ENCODE results near the gene KLK1. TPM values are rescaled to one million over a fixed set of nuclear protein-coding genes. Genes with fewer than 3 reads are reported as not detected.

Gene KLK1
- total and polyA plus RNA-seq, 2 of the 13 experiments (the other 11 are each of a cell fraction or from before 2014, with no cell fraction given) = not detected

DNA sequence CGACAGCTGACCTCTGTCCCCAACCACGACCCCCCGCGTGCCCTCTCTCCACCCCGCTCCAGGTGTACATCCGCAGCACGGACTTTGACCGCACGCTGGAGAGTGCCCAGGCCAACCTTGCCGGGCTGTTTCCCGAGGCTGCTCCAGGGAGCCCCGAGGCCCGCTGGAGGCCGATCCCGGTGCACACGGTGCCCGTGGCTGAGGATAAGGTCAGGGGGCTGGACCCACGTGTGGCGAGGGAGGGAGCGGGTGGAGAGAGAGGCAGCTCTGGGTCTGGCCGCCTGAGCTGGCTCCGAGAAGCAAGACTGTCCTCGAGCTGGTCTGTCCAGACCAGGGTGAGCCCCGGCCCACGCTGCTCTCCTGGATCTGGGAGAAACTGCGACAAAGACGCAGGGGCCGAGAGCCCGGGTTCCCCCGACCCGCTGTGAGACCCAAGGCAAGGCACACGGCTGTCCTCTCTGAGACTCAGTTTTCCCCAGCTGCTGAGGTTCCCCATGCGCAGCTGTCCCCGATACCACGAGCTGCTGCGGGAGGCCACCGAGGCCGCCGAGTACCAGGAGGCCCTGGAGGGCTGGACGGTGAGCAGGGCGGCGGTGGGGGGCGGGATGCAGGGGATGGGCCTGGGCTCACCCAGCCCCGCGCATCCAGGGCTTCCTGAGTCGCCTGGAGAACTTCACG is 31.9 kb downstream of the KLK1 start (continued):
- TF ChIP-seq TEAD3 (CRISPR knock-in tag; optimal IDR thresholded peaks at IDR 0.05; ENCODE audit: borderline replicate concordance) (no peak), TMF1 (CRISPR knock-in tag; IDR thresholded peaks at IDR 0.05; ENCODE audit: low read depth) (no peak), POLR2G (IDR thresholded peaks at IDR 0.05; ENCODE audit: low read depth, low read length) (no peak), SIN3B (IDR thresholded peaks at IDR 0.05; ENCODE audit: low read length) (no peak), ZNF615 (CRISPR knock-in tag; IDR thresholded peaks at IDR 0.05; ENCODE audit: borderline replicate concordance) (no peak), ZFX (CRISPR knock-in tag; IDR thresholded peaks at IDR 0.05; ENCODE audit: low read depth) (0 out of 2 replicates have a peak, but pooled peaks have one; percentile 17), FOXA1 (IDR thresholded peaks at IDR 0.05) (no peak), FOXA1 (CRISPR knock-in tag; IDR thresholded peaks at IDR 0.05) (no peak), ZNF337 (CRISPR knock-in tag; IDR thresholded peaks at IDR 0.05; ENCODE audit: borderline replicate concordance, low read depth) (no peak), KDM6A (CRISPR knock-in tag; IDR thresholded peaks at IDR 0.05; ENCODE audit: low read depth) (peak; percentile 18; the same call in 1 of the 2 replicates), ZNF782 (CRISPR knock-in tag; IDR thresholded peaks at IDR 0.05; ENCODE audit: borderline replicate concordance) (no peak), SUZ12 (IDR thresholded peaks at IDR 0.05; ENCODE audit: low read depth, low read length) (no peak), ELF3 (CRISPR knock-in tag; IDR thresholded peaks at IDR 0.05) (no peak), ZNF780A (CRISPR knock-in tag; IDR thresholded peaks at IDR 0.05) (no peak), RFXANK (CRISPR knock-in tag; IDR thresholded peaks at IDR 0.05) (no peak), ZNF883 (CRISPR knock-in tag; IDR thresholded peaks at IDR 0.05; ENCODE audit: not compliant biosample characterization) (no peak)
- TF ChIP-seq, protein P1, sequence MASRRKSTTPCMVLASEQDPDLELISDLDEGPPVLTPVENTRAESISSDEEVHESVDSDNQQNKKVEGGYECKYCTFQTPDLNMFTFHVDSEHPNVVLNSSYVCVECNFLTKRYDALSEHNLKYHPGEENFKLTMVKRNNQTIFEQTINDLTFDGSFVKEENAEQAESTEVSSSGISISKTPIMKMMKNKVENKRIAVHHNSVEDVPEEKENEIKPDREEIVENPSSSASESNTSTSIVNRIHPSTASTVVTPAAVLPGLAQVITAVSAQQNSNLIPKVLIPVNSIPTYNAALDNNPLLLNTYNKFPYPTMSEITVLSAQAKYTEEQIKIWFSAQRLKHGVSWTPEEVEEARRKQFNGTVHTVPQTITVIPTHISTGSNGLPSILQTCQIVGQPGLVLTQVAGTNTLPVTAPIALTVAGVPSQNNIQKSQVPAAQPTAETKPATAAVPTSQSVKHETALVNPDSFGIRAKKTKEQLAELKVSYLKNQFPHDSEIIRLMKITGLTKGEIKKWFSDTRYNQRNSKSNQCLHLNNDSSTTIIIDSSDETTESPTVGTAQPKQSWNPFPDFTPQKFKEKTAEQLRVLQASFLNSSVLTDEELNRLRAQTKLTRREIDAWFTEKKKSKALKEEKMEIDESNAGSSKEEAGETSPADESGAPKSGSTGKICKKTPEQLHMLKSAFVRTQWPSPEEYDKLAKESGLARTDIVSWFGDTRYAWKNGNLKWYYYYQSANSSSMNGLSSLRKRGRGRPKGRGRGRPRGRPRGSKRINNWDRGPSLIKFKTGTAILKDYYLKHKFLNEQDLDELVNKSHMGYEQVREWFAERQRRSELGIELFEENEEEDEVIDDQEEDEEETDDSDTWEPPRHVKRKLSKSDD (CRISPR knock-in tag; IDR thresholded peaks at IDR 0.05; ENCODE audit: low read depth) = no peak
- TF ChIP-seq, protein P2, sequence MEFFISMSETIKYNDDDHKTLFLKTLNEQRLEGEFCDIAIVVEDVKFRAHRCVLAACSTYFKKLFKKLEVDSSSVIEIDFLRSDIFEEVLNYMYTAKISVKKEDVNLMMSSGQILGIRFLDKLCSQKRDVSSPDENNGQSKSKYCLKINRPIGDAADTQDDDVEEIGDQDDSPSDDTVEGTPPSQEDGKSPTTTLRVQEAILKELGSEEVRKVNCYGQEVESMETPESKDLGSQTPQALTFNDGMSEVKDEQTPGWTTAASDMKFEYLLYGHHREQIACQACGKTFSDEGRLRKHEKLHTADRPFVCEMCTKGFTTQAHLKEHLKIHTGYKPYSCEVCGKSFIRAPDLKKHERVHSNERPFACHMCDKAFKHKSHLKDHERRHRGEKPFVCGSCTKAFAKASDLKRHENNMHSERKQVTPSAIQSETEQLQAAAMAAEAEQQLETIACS (CRISPR knock-in tag; IDR thresholded peaks at IDR 0.05) = no peak
- TF ChIP-seq, protein P3, sequence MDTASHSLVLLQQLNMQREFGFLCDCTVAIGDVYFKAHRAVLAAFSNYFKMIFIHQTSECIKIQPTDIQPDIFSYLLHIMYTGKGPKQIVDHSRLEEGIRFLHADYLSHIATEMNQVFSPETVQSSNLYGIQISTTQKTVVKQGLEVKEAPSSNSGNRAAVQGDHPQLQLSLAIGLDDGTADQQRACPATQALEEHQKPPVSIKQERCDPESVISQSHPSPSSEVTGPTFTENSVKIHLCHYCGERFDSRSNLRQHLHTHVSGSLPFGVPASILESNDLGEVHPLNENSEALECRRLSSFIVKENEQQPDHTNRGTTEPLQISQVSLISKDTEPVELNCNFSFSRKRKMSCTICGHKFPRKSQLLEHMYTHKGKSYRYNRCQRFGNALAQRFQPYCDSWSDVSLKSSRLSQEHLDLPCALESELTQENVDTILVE (CRISPR knock-in tag; IDR thresholded peaks at IDR 0.05) = no peak
- TF ChIP-seq, protein P4, sequence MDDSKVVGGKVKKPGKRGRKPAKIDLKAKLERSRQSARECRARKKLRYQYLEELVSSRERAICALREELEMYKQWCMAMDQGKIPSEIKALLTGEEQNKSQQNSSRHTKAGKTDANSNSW (CRISPR knock-in tag; IDR thresholded peaks at IDR 0.05; ENCODE audit: borderline replicate concordance) = no peak
- TF ChIP-seq, protein P5, sequence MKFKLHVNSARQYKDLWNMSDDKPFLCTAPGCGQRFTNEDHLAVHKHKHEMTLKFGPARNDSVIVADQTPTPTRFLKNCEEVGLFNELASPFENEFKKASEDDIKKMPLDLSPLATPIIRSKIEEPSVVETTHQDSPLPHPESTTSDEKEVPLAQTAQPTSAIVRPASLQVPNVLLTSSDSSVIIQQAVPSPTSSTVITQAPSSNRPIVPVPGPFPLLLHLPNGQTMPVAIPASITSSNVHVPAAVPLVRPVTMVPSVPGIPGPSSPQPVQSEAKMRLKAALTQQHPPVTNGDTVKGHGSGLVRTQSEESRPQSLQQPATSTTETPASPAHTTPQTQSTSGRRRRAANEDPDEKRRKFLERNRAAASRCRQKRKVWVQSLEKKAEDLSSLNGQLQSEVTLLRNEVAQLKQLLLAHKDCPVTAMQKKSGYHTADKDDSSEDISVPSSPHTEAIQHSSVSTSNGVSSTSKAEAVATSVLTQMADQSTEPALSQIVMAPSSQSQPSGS (CRISPR knock-in tag; IDR thresholded peaks at IDR 0.05) = no peak
- TF ChIP-seq, protein P6, sequence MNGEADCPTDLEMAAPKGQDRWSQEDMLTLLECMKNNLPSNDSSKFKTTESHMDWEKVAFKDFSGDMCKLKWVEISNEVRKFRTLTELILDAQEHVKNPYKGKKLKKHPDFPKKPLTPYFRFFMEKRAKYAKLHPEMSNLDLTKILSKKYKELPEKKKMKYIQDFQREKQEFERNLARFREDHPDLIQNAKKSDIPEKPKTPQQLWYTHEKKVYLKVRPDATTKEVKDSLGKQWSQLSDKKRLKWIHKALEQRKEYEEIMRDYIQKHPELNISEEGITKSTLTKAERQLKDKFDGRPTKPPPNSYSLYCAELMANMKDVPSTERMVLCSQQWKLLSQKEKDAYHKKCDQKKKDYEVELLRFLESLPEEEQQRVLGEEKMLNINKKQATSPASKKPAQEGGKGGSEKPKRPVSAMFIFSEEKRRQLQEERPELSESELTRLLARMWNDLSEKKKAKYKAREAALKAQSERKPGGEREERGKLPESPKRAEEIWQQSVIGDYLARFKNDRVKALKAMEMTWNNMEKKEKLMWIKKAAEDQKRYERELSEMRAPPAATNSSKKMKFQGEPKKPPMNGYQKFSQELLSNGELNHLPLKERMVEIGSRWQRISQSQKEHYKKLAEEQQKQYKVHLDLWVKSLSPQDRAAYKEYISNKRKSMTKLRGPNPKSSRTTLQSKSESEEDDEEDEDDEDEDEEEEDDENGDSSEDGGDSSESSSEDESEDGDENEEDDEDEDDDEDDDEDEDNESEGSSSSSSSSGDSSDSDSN (CRISPR knock-in tag; IDR thresholded peaks at IDR 0.05) = peak; percentile 66

Data from HepG2 (cell line).